B cell (primary cell): ENCODE results near the gene CTNNA3. TPM values are rescaled to one million over a fixed set of nuclear protein-coding genes. Genes with fewer than 3 reads are reported as not detected.

Experiments used
- ATAC-seq: fragments of 200-7000 bp; cut with Tn5 transposase; one replicate; pipeline ENCODE4 v1.10.0; 2021; ENCODE audit warnings: low read depth, mild to moderate bottlenecking, moderate number of reproducible peaks, moderate library complexity
- CTCF ChIA-PET: fragments of 350-600 bp; sonication (Branson Sonifier 250); formaldehyde crosslinking; loops from one replicate; lab custom pipeline; 2021; ENCODE audit warnings: antibody characterized with exemption, inconsistent platforms; lab: Charles Lee
- POLR2A ChIA-PET: fragments of 350-600 bp; sonication (Branson Sonifier 250); formaldehyde crosslinking; loops from one replicate; lab custom pipeline; 2021; ENCODE audit warnings: antibody characterized with exemption; lab: Charles Lee
- DNase-seq: peaks from one replicate; pipeline ENCODE4 v3.0.0; 2013
- H2AFZ ChIP-seq: 2 replicates; pipeline ENCODE4 v1.6.1; 2012; ENCODE audit warnings: mild to moderate bottlenecking, low read depth, low read length; ENCODE audit not compliant: insufficient read depth, poor library complexity, severe bottlenecking
- H3K27ac ChIP-seq, 2 donors: 1 replicate in 1 of 2; 2 replicates in 1 of 2; pipeline ENCODE4 v1.5.1; 2012 to 2013; ENCODE audit warnings: low read length in 2 of 2, mild to moderate bottlenecking in 2 of 2, moderate library complexity in 1 of 2
- H3K27me3 ChIP-seq, 4 experiments: fragments of 200-600 bp in 1 of 4; sonication (generic) in 1 of 4; replicated peaks in 1 of 4; 1 replicate in 2 of 4; 2 replicates in 2 of 4; pipeline versions ENCODE4 v1.6.1 to v1.7.0; 2013 to 2016; ENCODE audit warnings: low read length in 3 of 4, mild to moderate bottlenecking in 2 of 4, mixed read lengths in 1 of 4, moderate library complexity in 1 of 4; ENCODE audit not compliant: insufficient read depth in 4 of 4, control insufficient read depth in 3 of 4; ENCODE audit errors: control extremely low read depth in 1 of 4
- H3K36me3 ChIP-seq, 2 experiments: replicated peaks in 1 of 2; 1 replicate in 1 of 2; 2 replicates in 1 of 2; pipeline versions ENCODE4 v1.6.1 to v1.7.1; 2013; ENCODE audit warnings: low read length in 1 of 2; ENCODE audit not compliant: insufficient read depth in 2 of 2, control insufficient read depth in 1 of 2; ENCODE audit errors: control extremely low read depth in 1 of 2, extremely low read depth in 1 of 2
- H3K4me1 ChIP-seq, 2 donors: fragments of 200-600 bp in 1 of 2; sonication (generic) in 1 of 2; 1 replicate in 1 of 2; 2 replicates in 1 of 2; pipeline versions ENCODE4 v1.5.1 to v1.6.1; 2013 to 2017; ENCODE audit warnings: low read length in 2 of 2; ENCODE audit not compliant: control insufficient read depth in 2 of 2, insufficient read depth in 2 of 2
- H3K4me2 ChIP-seq: replicated peaks from 2 replicates; pipeline ENCODE3; 2012; ENCODE audit warnings: mild to moderate bottlenecking, low read depth, low read length; ENCODE audit not compliant: poor library complexity, severe bottlenecking
- H3K4me3 ChIP-seq, 5 experiments: fragments of 200-600 bp in 1 of 5; sonication (generic) in 1 of 5; 1 replicate in 3 of 5; 2 replicates in 2 of 5; pipeline versions ENCODE4 v1.5.1 to v1.7.0; 2011 to 2016; ENCODE audit warnings: low read length in 4 of 5, mild to moderate bottlenecking in 4 of 5, low read depth in 2 of 5, control low read depth in 1 of 5, moderate library complexity in 1 of 5; ENCODE audit not compliant: insufficient read depth in 1 of 5; ENCODE audit errors: control extremely low read depth in 1 of 5, extremely low read depth in 1 of 5
- H3K79me2 ChIP-seq: fragments of 200-600 bp; sonication (generic); one replicate; pipeline ENCODE4 v1.6.0; 2016; ENCODE audit warnings: low read length; ENCODE audit not compliant: control insufficient read depth, insufficient read depth
- H3K9ac ChIP-seq: fragments of 200-600 bp; sonication (generic); 2 replicates; pipeline ENCODE4 v1.6.1; 2017; ENCODE audit warnings: mild to moderate bottlenecking, low read length, moderate library complexity
- H3K9me3 ChIP-seq, 3 donors: one replicate each; pipeline versions ENCODE4 v1.6.1 to v1.7.1; 2013; ENCODE audit warnings: low read length in 2 of 3; ENCODE audit not compliant: control insufficient read depth in 2 of 3, insufficient read depth in 1 of 3; ENCODE audit errors: control extremely low read depth in 1 of 3
- H4K20me1 ChIP-seq: 2 replicates; pipeline ENCODE4 v1.6.0; 2012; ENCODE audit warnings: mild to moderate bottlenecking, low read length; ENCODE audit not compliant: insufficient read depth, control insufficient read depth, poor library complexity, severe bottlenecking
- H3K27ac Mint-ChIP-seq: one replicate; pipeline ENCODE4 v1.8.0; 2021; ENCODE audit warnings: mixed read lengths
- H3K27me3 Mint-ChIP-seq: one replicate; pipeline ENCODE4 v1.8.0; 2021; ENCODE audit warnings: mixed read lengths
- H3K4me1 Mint-ChIP-seq: one replicate; pipeline ENCODE4 v1.8.0; 2021; ENCODE audit warnings: mixed read lengths
- H3K4me3 Mint-ChIP-seq: one replicate; pipeline ENCODE4 v1.8.0; 2021; ENCODE audit warnings: mixed read lengths
- H3K9me3 Mint-ChIP-seq: one replicate; pipeline ENCODE4 v1.8.0; 2022; ENCODE audit warnings: mixed read lengths; ENCODE audit not compliant: insufficient read depth
- EZH2 ChIP-seq: IDR thresholded peaks from 2 replicates; pipeline ENCODE4 v1.6.1; 2012; ENCODE audit warnings: borderline replicate concordance, low read depth, mild to moderate bottlenecking, moderate library complexity, low read length; ENCODE audit not compliant: insufficient read depth, poor library complexity, severe bottlenecking
- WGBS: methylation state at CpG from one replicate; pipeline ENCODE4 v1.1.5; 2013; ENCODE audit warnings: missing lambda C conversion rate; ENCODE audit not compliant: insufficient coverage; 5-methylcytosine and 5-hydroxymethylcytosine counted together
- intact Hi-C: fragments of 100-400 bp; cut with micrococcal nuclease; formaldehyde crosslinking; loops from one replicate; pipeline ENCODE4 v1.10.0; 2022
- polyA plus RNA-seq: library from polyadenylated mRNA; depleted of rRNA; stranded (reverse); fragments of >200 nt; gene quantifications from 2 replicates; pipeline ENCODE4 v1.2.3, GENCODE V29; 2012
- total RNA-seq, 2 donors: library from RNA; stranded (reverse); fragments of 120-200 nt in 1 of 2; gene quantifications; 1 replicate in 1 of 2; 2 replicates in 1 of 2; pipeline versions ENCODE4 v1.2.3 to v1.2.4, GENCODE V29; 2013 to 2022
- TF ChIP-seq, protein P1 (sequence below): fragments of 200-600 bp; IDR thresholded peaks from one replicate; pipeline ENCODE4 v1.8.0; 2022; ENCODE audit warnings: antibody characterized with exemption, mild to moderate bottlenecking

CTNNA3 gene
- total and polyA plus RNA-seq, 2 donors (not counting 1 experiment from before 2014, with no cell fraction given): 0.01 TPM; not detected in 1

DNA sequence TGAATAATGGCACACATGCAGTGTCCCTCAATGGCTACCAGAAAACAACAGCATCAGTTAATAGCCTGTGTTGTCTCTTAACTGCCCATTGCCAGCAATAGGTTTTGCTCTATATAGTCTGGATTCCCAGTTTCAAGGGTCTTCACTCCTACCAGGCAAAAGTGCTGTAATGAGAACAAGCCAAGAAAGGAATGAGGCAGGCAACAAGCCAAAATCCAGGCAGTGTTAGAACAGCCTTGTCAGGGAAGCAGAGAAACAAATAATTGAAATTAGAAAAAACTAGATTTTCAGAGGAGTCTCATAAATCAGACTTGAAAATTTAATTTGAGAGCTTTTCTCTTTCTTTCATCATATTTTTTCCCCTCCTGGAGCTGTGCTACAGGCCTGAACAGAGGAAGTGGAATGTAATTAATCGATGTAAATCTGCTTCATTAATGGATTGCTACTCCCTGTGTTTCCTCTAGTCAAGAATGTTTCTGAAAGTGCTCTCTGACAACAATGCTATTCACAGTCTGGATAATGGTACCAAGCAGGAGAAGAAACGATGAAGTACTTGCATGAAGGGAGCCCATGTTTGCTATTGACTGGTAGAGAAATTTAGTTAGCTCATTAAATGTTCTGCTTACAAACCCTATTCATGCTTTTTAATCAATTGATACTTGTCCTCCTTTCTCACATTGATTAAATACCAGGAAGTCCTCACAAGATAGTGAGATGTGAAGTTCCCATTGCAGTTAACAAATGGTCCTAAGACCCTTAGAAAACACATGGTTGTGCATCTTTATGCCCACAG, 972.2 kb downstream of the CTNNA3 start:
- DNase-seq (no peak), ATAC-seq (no peak)
- no peak overlapping the region for H3K4me3 ChIP-seq
- H3K27ac Mint-ChIP-seq: no peak overlapping the region
- peaks cover 0 to 4% (median 1%) of the 10 kb centered on the region in 3 donors for H3K9me3 ChIP-seq
- ChIA-PET POLR2A (no interaction called here), CTCF (no interaction called here)
- no peaks in the 10 kb centered on the region for H3K4me1 Mint-ChIP-seq
- no peaks in the 10 kb centered on the region for H3K79me2 ChIP-seq
- no peaks in the 10 kb centered on the region for H3K27me3 Mint-ChIP-seq
- no peak for TF ChIP-seq EZH2
- TF ChIP-seq, protein P1, sequence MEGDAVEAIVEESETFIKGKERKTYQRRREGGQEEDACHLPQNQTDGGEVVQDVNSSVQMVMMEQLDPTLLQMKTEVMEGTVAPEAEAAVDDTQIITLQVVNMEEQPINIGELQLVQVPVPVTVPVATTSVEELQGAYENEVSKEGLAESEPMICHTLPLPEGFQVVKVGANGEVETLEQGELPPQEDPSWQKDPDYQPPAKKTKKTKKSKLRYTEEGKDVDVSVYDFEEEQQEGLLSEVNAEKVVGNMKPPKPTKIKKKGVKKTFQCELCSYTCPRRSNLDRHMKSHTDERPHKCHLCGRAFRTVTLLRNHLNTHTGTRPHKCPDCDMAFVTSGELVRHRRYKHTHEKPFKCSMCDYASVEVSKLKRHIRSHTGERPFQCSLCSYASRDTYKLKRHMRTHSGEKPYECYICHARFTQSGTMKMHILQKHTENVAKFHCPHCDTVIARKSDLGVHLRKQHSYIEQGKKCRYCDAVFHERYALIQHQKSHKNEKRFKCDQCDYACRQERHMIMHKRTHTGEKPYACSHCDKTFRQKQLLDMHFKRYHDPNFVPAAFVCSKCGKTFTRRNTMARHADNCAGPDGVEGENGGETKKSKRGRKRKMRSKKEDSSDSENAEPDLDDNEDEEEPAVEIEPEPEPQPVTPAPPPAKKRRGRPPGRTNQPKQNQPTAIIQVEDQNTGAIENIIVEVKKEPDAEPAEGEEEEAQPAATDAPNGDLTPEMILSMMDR: no peak
- no peaks in the 10 kb centered on the region for H3K9me3 Mint-ChIP-seq
- H3K4me2 ChIP-seq: no peak overlapping the region
- no peak overlapping the region for H2AFZ ChIP-seq
- H3K4me3 Mint-ChIP-seq: no peak overlapping the region
- WGBS: no CpG with 5 or more reads among the region's 2 CpGs
- H3K4me1 ChIP-seq: no peaks in the 10 kb centered on the region
- no peaks in the 10 kb centered on the region for H4K20me1 ChIP-seq
- no peaks in the 10 kb centered on the region for H3K36me3 ChIP-seq
- H3K27ac ChIP-seq: no peak overlapping the region
- no peaks in the 10 kb centered on the region for H3K27me3 ChIP-seq
- intact Hi-C loops: no loop called here
- H3K9ac ChIP-seq: no peak overlapping the region

DNA sequence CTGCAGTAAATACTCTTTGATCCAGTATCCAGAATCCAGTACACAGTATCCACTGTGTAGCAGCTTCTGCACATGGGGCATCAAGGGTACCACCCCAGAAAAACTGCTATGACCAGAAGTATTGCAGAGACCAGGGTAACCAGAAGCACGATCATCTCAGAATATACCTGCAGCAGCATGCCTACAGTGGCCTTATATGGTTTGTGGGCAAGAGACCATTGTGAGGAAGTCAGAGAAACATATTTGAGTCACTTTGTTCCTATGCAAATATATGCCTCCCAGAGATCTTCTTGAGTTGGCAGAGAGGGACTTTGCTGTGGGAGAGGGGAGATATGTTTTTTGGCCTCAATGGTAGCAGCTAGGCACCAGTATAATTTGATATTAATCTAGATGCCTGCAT, 976.5 kb downstream of the CTNNA3 start:
- no peak for TF ChIP-seq EZH2
- TF ChIP-seq, protein P1: no peak
- H4K20me1 ChIP-seq: no peaks in the 10 kb centered on the region
- no peak overlapping the region for H3K4me3 ChIP-seq
- H3K9me3 ChIP-seq: peaks cover 0 to 4% (median 0%) of the 10 kb centered on the region in 3 donors
- Mint-ChIP-seq H3K4me1 (no peaks in the 10 kb centered on the region), H3K27me3 (no peaks in the 10 kb centered on the region), H3K27ac (no peak overlapping the region), H3K9me3 (peaks cover 3% of the 10 kb centered on the region), H3K4me3 (no peak overlapping the region)
- DNase-seq (no peak), ATAC-seq (no peak)
- H3K36me3 ChIP-seq: no peaks in the 10 kb centered on the region
- no peak overlapping the region for H2AFZ ChIP-seq
- ChIA-PET POLR2A (no interaction called here), CTCF (no interaction called here)
- no peak overlapping the region for H3K27ac ChIP-seq
- H3K9ac ChIP-seq: no peak overlapping the region
- no peaks in the 10 kb centered on the region for H3K27me3 ChIP-seq
- intact Hi-C loops: no loop called here
- WGBS: no CpG with 5 or more reads among the region's 1 CpG
- H3K79me2 ChIP-seq: no peaks in the 10 kb centered on the region
- no peaks in the 10 kb centered on the region for H3K4me1 ChIP-seq
- H3K4me2 ChIP-seq: no peak overlapping the region
